Astrocyte (in vitro differentiated cells and primary cell): ENCODE data around the gene ZMPSTE24. TPM values are rescaled to one million over a fixed set of nuclear protein-coding genes. Genes with fewer than 3 reads are reported as not detected.

Experiments
- DNase-seq: peaks from one replicate; pipeline ENCODE4 v3.0.0-alpha.2; 2010; ENCODE audit warnings: low read depth
- FAIRE-seq: peaks from 2 replicates; lab custom pipeline; 2011; peaks lifted over from hg19 to GRCh38; lab: Jason Lieb, UNC
- H2AFZ ChIP-seq: 2 replicates; pipeline ENCODE4 v1.6.0; 2012; ENCODE audit warnings: low read depth, low read length, inconsistent platforms
- H3K27ac ChIP-seq: 2 replicates; pipeline ENCODE4 v1.5.1; 2011; ENCODE audit warnings: low read depth, low read length, inconsistent platforms
- H3K27me3 ChIP-seq: 2 replicates; pipeline ENCODE4 v1.6.0; 2011; ENCODE audit warnings: low read length, inconsistent platforms; ENCODE audit not compliant: insufficient read depth
- H3K36me3 ChIP-seq: 2 replicates; pipeline ENCODE4 v1.5.1; 2011; ENCODE audit warnings: low read length, inconsistent platforms; ENCODE audit not compliant: insufficient read depth
- H3K4me1 ChIP-seq: 2 replicates; pipeline ENCODE4 v1.5.1; 2011; ENCODE audit warnings: low read length, inconsistent platforms; ENCODE audit not compliant: insufficient read depth
- H3K4me2 ChIP-seq: 2 replicates; pipeline ENCODE4 v1.6.0; 2012; ENCODE audit warnings: low read length, inconsistent platforms
- H3K4me3 ChIP-seq: 2 replicates; pipeline ENCODE4 v1.5.1; 2011; ENCODE audit warnings: low read depth, mild to moderate bottlenecking, low read length, inconsistent platforms; ENCODE audit not compliant: insufficient read depth
- H3K79me2 ChIP-seq: 2 replicates; pipeline ENCODE4 v1.6.0; 2012; ENCODE audit warnings: mild to moderate bottlenecking, low read length, inconsistent platforms; ENCODE audit not compliant: insufficient read depth
- H3K9ac ChIP-seq: 2 replicates; pipeline ENCODE4 v1.6.0; 2012; ENCODE audit warnings: mild to moderate bottlenecking, low read length, inconsistent platforms
- H3K9me3 ChIP-seq: 2 replicates; pipeline ENCODE4 v1.5.1; 2012; ENCODE audit warnings: low read depth, mild to moderate bottlenecking, low read length, inconsistent platforms; ENCODE audit not compliant: insufficient read depth
- H4K20me1 ChIP-seq: 2 replicates; pipeline ENCODE4 v1.6.0; 2012; ENCODE audit warnings: low read length, inconsistent platforms; ENCODE audit not compliant: insufficient read depth
- H3K27ac Mint-ChIP-seq: one replicate; pipeline ENCODE4 v1.8.0; 2021; ENCODE audit warnings: mild to moderate bottlenecking, mixed read lengths; ENCODE audit not compliant: unreplicated experiment
- H3K27me3 Mint-ChIP-seq: one replicate; pipeline ENCODE4 v1.8.0; 2021; ENCODE audit warnings: low read depth, mixed read lengths; ENCODE audit not compliant: unreplicated experiment
- H3K36me3 Mint-ChIP-seq: one replicate; pipeline ENCODE4 v1.8.0; 2021; ENCODE audit warnings: low read depth, mixed read lengths; ENCODE audit not compliant: unreplicated experiment
- H3K4me1 Mint-ChIP-seq: one replicate; pipeline ENCODE4 v1.8.0; 2021; ENCODE audit warnings: low read depth, mixed read lengths; ENCODE audit not compliant: unreplicated experiment
- H3K4me3 Mint-ChIP-seq: one replicate; pipeline ENCODE4 v1.8.0; 2021; ENCODE audit warnings: mild to moderate bottlenecking, moderate library complexity, mixed read lengths; ENCODE audit not compliant: unreplicated experiment
- H3K9me3 Mint-ChIP-seq: one replicate; pipeline ENCODE4 v1.8.0; 2021; ENCODE audit warnings: mild to moderate bottlenecking, mixed read lengths; ENCODE audit not compliant: unreplicated experiment
- EZH2 ChIP-seq: IDR thresholded peaks from 2 replicates; pipeline ENCODE4 v1.6.1; 2012; ENCODE audit warnings: mild to moderate bottlenecking, low read length, inconsistent platforms; ENCODE audit not compliant: insufficient read depth
- total RNA-seq: library from RNA; stranded (reverse); gene quantifications from 2 replicates; pipeline ENCODE4 v1.2.1, GENCODE V29; 2021
- TF ChIP-seq, protein P1 (sequence below): IDR thresholded peaks from 2 replicates; pipeline ENCODE4 v1.5.1; 2011; ENCODE audit warnings: low read depth, mild to moderate bottlenecking, inconsistent platforms, low read length, moderate library complexity; ENCODE audit not compliant: insufficient read depth

Gene ZMPSTE24
- total RNA-seq, 1 donor from 2014 or later: 62.4 TPM

DNA sequence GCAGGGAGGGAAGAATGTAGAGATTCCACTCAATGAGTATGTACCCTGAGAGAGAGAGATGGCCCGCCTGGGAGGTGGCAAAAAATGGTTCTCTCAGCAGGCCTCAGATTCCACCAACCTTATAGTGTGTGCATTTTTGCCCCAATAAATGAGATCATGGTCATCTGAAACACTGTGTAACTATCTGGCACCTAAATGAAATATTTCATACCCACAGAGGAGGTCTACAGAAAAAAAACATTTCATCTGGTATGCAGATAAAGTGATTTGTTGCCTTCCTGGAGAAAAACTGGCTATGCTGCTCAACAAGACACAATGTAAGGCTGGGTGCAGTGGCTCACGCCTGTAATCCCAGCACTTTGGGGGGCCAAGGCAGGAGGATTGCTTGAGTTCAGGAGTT, 5.4 kb upstream of the ZMPSTE24 start:
- H3K4me2 ChIP-seq: no peak overlapping the region
- H3K36me3 ChIP-seq: no peaks in the 10 kb centered on the region
- Mint-ChIP-seq H3K4me1 (peaks cover 10% of the 10 kb centered on the region), H3K27ac (no peak overlapping the region), H3K4me3 (no peak overlapping the region), H3K27me3 (no peaks in the 10 kb centered on the region), H3K36me3 (peaks cover 5% of the 10 kb centered on the region), H3K9me3 (no peaks in the 10 kb centered on the region)
- H3K9me3 ChIP-seq: no peaks in the 10 kb centered on the region
- DNase-seq (peak; percentile 54), FAIRE-seq (no peak)
- no peaks in the 10 kb centered on the region for H3K27me3 ChIP-seq
- H4K20me1 ChIP-seq: no peaks in the 10 kb centered on the region
- peaks cover 23% of the 10 kb centered on the region for H3K79me2 ChIP-seq
- no peak overlapping the region for H3K27ac ChIP-seq
- H2AFZ ChIP-seq: no peak overlapping the region
- no peak overlapping the region for H3K9ac ChIP-seq
- H3K4me3 ChIP-seq: no peak overlapping the region
- H3K4me1 ChIP-seq: peaks cover 10% of the 10 kb centered on the region
- no peak for TF ChIP-seq EZH2
- TF ChIP-seq, protein P1, sequence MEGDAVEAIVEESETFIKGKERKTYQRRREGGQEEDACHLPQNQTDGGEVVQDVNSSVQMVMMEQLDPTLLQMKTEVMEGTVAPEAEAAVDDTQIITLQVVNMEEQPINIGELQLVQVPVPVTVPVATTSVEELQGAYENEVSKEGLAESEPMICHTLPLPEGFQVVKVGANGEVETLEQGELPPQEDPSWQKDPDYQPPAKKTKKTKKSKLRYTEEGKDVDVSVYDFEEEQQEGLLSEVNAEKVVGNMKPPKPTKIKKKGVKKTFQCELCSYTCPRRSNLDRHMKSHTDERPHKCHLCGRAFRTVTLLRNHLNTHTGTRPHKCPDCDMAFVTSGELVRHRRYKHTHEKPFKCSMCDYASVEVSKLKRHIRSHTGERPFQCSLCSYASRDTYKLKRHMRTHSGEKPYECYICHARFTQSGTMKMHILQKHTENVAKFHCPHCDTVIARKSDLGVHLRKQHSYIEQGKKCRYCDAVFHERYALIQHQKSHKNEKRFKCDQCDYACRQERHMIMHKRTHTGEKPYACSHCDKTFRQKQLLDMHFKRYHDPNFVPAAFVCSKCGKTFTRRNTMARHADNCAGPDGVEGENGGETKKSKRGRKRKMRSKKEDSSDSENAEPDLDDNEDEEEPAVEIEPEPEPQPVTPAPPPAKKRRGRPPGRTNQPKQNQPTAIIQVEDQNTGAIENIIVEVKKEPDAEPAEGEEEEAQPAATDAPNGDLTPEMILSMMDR: no peak

DNA sequence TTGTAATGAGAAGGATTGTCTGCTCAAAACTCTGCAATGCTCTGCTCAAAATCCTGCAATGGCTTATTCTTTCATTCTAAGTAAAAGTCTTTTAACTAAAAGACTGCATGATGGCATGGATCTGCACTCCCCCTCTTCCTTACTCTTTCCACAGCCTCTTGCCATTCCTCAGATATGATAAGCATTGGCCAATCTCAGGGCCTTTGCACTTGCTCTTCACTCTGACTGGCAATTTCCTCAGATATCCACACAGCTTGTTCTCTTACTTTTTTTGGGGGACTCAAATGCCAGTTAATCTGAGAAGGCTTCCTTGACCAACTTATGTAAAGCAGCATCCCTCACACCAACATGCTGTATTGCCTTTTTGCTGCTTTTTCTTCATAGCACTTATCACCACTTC, 2.8 kb upstream of the ZMPSTE24 start:
- H3K4me2 ChIP-seq: no peak overlapping the region
- TF ChIP-seq, protein P1: no peak
- TF ChIP-seq EZH2: no peak
- no peak for FAIRE-seq
- no peak overlapping the region for H3K9ac ChIP-seq
- H4K20me1 ChIP-seq: peaks cover 2% of the 10 kb centered on the region
- no peak overlapping the region for H2AFZ ChIP-seq
- peaks cover 45% of the 10 kb centered on the region for H3K79me2 ChIP-seq
- H3K27me3 Mint-ChIP-seq: no peaks in the 10 kb centered on the region
- no peaks in the 10 kb centered on the region for H3K9me3 Mint-ChIP-seq
- no peak for DNase-seq
- H3K27me3 ChIP-seq: no peaks in the 10 kb centered on the region
- H3K4me3 Mint-ChIP-seq: peak overlapping the region; percentile 10
- peaks cover 16% of the 10 kb centered on the region for H3K4me1 Mint-ChIP-seq
- H3K27ac Mint-ChIP-seq: no peak overlapping the region
- H3K9me3 ChIP-seq: no peaks in the 10 kb centered on the region
- H3K36me3 ChIP-seq: peaks cover under 1% of the 10 kb centered on the region
- no peak overlapping the region for H3K27ac ChIP-seq
- peaks cover 10% of the 10 kb centered on the region for H3K4me1 ChIP-seq
- H3K4me3 ChIP-seq: no peak overlapping the region
- peaks cover 5% of the 10 kb centered on the region for H3K36me3 Mint-ChIP-seq

DNA sequence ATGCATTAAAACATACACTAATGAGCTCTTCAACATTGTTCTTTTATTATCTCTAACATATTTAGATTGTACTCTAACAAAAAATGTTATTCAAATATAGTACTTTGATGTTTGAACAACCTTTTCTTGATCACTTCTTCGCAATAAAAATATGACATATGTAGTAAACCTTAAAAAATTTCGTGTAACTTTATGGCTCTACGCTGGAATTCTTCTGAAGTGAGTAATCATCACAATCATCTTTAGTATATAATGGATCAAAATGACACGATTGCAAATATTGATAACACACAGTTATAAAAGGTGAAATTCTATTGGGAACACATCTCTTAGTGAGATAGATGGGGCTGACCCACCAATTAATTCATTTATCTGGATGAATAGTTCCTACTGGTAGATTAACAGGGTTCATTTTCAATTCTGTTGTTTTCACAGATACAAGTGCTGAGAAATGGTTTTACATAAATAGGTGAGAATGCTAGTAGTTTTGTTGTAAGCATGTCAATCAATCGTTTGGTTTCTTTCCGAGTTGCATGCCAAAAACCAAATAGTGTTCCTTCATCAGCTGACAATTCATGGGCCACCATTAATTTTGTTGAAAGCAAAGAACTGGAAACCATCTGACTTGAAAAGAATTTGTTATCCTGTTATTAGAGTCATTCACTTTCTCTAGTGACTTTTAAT, 1.5 kb upstream of the ZMPSTE24 start:
- peak overlapping the region; percentile 96 for H3K27ac ChIP-seq
- no peak for FAIRE-seq
- Mint-ChIP-seq H3K4me3 (peak overlapping the region; percentile 99), H3K27ac (peak overlapping the region; percentile 100), H3K36me3 (peaks cover 7% of the 10 kb centered on the region), H3K4me1 (peaks cover 16% of the 10 kb centered on the region), H3K9me3 (no peaks in the 10 kb centered on the region), H3K27me3 (no peaks in the 10 kb centered on the region)
- TF ChIP-seq, protein P1: no peak
- peak overlapping the region; percentile 97 for H3K9ac ChIP-seq
- peaks cover 58% of the 10 kb centered on the region for H3K79me2 ChIP-seq
- DNase-seq: no peak
- peaks cover 5% of the 10 kb centered on the region for H4K20me1 ChIP-seq
- peaks cover 12% of the 10 kb centered on the region for H3K36me3 ChIP-seq
- peak overlapping the region; percentile 87 for H3K4me2 ChIP-seq
- H3K9me3 ChIP-seq: no peaks in the 10 kb centered on the region
- H3K4me3 ChIP-seq: peak overlapping the region; percentile 94
- H2AFZ ChIP-seq: no peak overlapping the region
- no peaks in the 10 kb centered on the region for H3K27me3 ChIP-seq
- peaks cover 10% of the 10 kb centered on the region for H3K4me1 ChIP-seq
